HEK293 (cell line): Measurements from ENCODE around the gene FBRSL1.

Experiments used
- CTCF ChIA-PET: fragments of 350-600 bp; formaldehyde crosslinking; extraction: SDS; loops from one replicate; lab custom pipeline; 2021; ENCODE audit warnings: antibody characterized with exemption; lab: Yijun Ruan, JAX
- POLR2A ChIA-PET: fragments of 300-600 bp; formaldehyde crosslinking; extraction: SDS; loops from one replicate; lab custom pipeline; 2020; ENCODE audit warnings: antibody characterized with exemption, inconsistent platforms; lab: Yijun Ruan, JAX
- H3K27ac ChIP-seq: fragments of 200-500 bp; sonication (Bioruptor generic); 2 replicates; pipeline ENCODE4 v1.5.1; 2014; ENCODE audit warnings: low read depth, low read length, control low read depth, inconsistent platforms; ENCODE audit errors: extremely low read depth
- H3K36me3 ChIP-seq, 2 experiments: fragments of 200-500 bp in 1 of 2; sonication (Bioruptor generic) in 1 of 2; 1 replicate in 1 of 2; 2 replicates in 1 of 2; pipeline ENCODE4 v1.5.1; 2014 to 2017; ENCODE audit warnings: inconsistent platforms in 2 of 2, low read length in 2 of 2; ENCODE audit not compliant: control insufficient read depth in 2 of 2, insufficient read depth in 1 of 2
- H3K4me1 ChIP-seq: fragments of 200-500 bp; sonication (Bioruptor generic); 2 replicates; pipeline ENCODE4 v1.5.1; 2014; ENCODE audit warnings: mild to moderate bottlenecking, low read length, inconsistent platforms; ENCODE audit not compliant: control insufficient read depth, insufficient read depth
- H3K4me3 ChIP-seq: 2 replicates; pipeline ENCODE4 v1.5.1; 2011; ENCODE audit warnings: low read depth, mild to moderate bottlenecking, control low read depth, low read length, moderate library complexity
- H3K9me3 ChIP-seq: fragments of 200-500 bp; sonication (Bioruptor generic); 2 replicates; pipeline ENCODE4 v1.5.1; 2014; ENCODE audit warnings: low read depth, low read length, inconsistent platforms; ENCODE audit not compliant: control insufficient read depth, insufficient read depth
- BCL11B ChIP-seq: fragments of 450-650 bp; formaldehyde crosslinking; IDR thresholded peaks from 2 replicates; pipeline ENCODE4 v1.5.1; 2016; ENCODE audit warnings: low read depth, missing biosample characterization, missing genetic modification characterization
- GLIS2 ChIP-seq: fragments of 450-650 bp; formaldehyde crosslinking; IDR thresholded peaks from 2 replicates; pipeline ENCODE4 v1.5.1; 2016; ENCODE audit warnings: missing biosample characterization, missing genetic modification characterization
- IKZF3 ChIP-seq: fragments of 450-650 bp; IDR thresholded peaks from 2 replicates; pipeline ENCODE4 v1.5.0; 2018; ENCODE audit warnings: missing biosample characterization, mild to moderate bottlenecking, missing genetic modification characterization, moderate library complexity
- KLF1 ChIP-seq: fragments of 450-650 bp; formaldehyde crosslinking; IDR thresholded peaks from 2 replicates; pipeline ENCODE4 v1.5.1; 2016; ENCODE audit warnings: missing biosample characterization, missing genetic modification characterization
- KLF16 ChIP-seq: fragments of 450-650 bp; formaldehyde crosslinking; IDR thresholded peaks from 2 replicates; pipeline ENCODE4 v1.5.1; 2017; ENCODE audit warnings: missing biosample characterization, missing genetic modification characterization
- KLF7 ChIP-seq: fragments of 450-650 bp; formaldehyde crosslinking; IDR thresholded peaks from 2 replicates; pipeline ENCODE4 v1.5.1; 2016; ENCODE audit warnings: missing biosample characterization, missing genetic modification characterization, borderline replicate concordance
- KLF8 ChIP-seq: fragments of 450-650 bp; formaldehyde crosslinking; IDR thresholded peaks from 2 replicates; pipeline ENCODE4 v1.5.1; 2016; ENCODE audit warnings: missing biosample characterization, missing genetic modification characterization
- RBAK ChIP-seq: fragments of 450-650 bp; formaldehyde crosslinking; IDR thresholded peaks from 2 replicates; pipeline ENCODE4 v1.5.1; 2016; ENCODE audit warnings: missing biosample characterization, missing genetic modification characterization
- ZBTB8A ChIP-seq: fragments of 450-650 bp; formaldehyde crosslinking; IDR thresholded peaks from 2 replicates; pipeline ENCODE4 v1.5.1; 2016; ENCODE audit warnings: missing biosample characterization, missing genetic modification characterization
- ZEB2 ChIP-seq: fragments of 450-650 bp; formaldehyde crosslinking; IDR thresholded peaks from 2 replicates; pipeline ENCODE4 v1.5.1; 2016; ENCODE audit warnings: missing biosample characterization, missing genetic modification characterization
- ZNF223 ChIP-seq: fragments of 450-650 bp; formaldehyde crosslinking; IDR thresholded peaks from 2 replicates; pipeline ENCODE4 v1.5.1; 2016; ENCODE audit warnings: missing biosample characterization, missing genetic modification characterization
- ZNF423 ChIP-seq: fragments of 450-650 bp; formaldehyde crosslinking; IDR thresholded peaks from 2 replicates; pipeline ENCODE4 v1.5.1; 2016; ENCODE audit warnings: missing biosample characterization, missing genetic modification characterization
- ZNF514 ChIP-seq: fragments of 450-650 bp; formaldehyde crosslinking; IDR thresholded peaks from 2 replicates; pipeline ENCODE4 v1.5.1; 2016; ENCODE audit warnings: missing biosample characterization, missing genetic modification characterization
- ZNF560 ChIP-seq: fragments of 450-650 bp; formaldehyde crosslinking; IDR thresholded peaks from 2 replicates; pipeline ENCODE4 v1.5.1; 2017; ENCODE audit warnings: missing biosample characterization, missing genetic modification characterization, borderline replicate concordance
- ZNF585B ChIP-seq: fragments of 450-650 bp; formaldehyde crosslinking; IDR thresholded peaks from 2 replicates; pipeline ENCODE4 v1.5.1; 2016; ENCODE audit warnings: missing biosample characterization, missing genetic modification characterization
- ZNF600 ChIP-seq: fragments of 450-650 bp; formaldehyde crosslinking; IDR thresholded peaks from 2 replicates; pipeline ENCODE4 v1.5.1; 2016; ENCODE audit warnings: missing biosample characterization, missing genetic modification characterization
- TF ChIP-seq, protein P1 (sequence below): fragments of 450-650 bp; formaldehyde crosslinking; IDR thresholded peaks from 2 replicates; pipeline ENCODE4 v1.5.1; 2016; ENCODE audit warnings: missing biosample characterization, missing genetic modification characterization
- TF ChIP-seq, protein P2 (sequence below): fragments of 450-650 bp; formaldehyde crosslinking; IDR thresholded peaks from 2 replicates; pipeline ENCODE4 v1.5.1; 2017; ENCODE audit warnings: missing biosample characterization, missing genetic modification characterization

The FBRSL1 gene

DNA sequence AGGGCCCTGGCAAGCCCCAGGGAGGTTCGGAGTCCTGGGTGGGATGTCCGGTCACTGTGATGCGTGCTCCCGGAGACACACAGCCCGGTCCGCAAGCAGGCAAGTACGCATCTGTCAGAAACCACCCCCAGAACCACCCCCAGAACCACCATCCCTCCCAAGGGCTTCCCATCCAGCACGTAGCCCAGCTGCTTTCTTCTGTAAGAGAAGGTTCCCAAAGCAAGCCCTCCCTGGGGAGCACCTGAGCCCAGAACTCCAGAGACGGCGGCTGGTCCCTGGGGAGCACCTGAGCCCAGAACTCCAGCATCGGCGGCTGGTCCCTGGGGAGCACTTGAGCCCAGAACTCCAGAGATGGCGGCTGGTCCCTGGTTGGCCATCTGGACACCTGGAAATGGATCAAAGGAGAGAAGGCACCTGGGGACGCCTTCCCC lies 2.6 kb upstream of the FBRSL1 start:
- no peaks in the 10 kb centered on the region for H3K9me3 ChIP-seq
- peaks cover 3% of the 10 kb centered on the region; the same call in 1 of the 2 replicates for H3K4me1 ChIP-seq
- H3K27ac ChIP-seq = no peak overlapping the region
- ChIA-PET POLR2A (no interaction called here), CTCF (interaction anchor here (0.7 kb wide), 1 partner anchor 25 kb away, joined by 3 read pairs; no protein-coding TSS in a partner anchor)
- peaks cover 0 to 7% of the 10 kb centered on the region in 2 experiments; a peak in 1 of 3 replicates for H3K36me3 ChIP-seq
- H3K4me3 ChIP-seq = no peak overlapping the region
- TF ChIP-seq ZNF600 (tag by site-specific recombination) (0 out of 2 replicates have a peak, but pooled peaks have one; percentile 35), ZNF514 (tag by site-specific recombination) (no peak), ZNF560 (tag by site-specific recombination) (no peak), ZNF585B (tag by site-specific recombination) (no peak)

DNA sequence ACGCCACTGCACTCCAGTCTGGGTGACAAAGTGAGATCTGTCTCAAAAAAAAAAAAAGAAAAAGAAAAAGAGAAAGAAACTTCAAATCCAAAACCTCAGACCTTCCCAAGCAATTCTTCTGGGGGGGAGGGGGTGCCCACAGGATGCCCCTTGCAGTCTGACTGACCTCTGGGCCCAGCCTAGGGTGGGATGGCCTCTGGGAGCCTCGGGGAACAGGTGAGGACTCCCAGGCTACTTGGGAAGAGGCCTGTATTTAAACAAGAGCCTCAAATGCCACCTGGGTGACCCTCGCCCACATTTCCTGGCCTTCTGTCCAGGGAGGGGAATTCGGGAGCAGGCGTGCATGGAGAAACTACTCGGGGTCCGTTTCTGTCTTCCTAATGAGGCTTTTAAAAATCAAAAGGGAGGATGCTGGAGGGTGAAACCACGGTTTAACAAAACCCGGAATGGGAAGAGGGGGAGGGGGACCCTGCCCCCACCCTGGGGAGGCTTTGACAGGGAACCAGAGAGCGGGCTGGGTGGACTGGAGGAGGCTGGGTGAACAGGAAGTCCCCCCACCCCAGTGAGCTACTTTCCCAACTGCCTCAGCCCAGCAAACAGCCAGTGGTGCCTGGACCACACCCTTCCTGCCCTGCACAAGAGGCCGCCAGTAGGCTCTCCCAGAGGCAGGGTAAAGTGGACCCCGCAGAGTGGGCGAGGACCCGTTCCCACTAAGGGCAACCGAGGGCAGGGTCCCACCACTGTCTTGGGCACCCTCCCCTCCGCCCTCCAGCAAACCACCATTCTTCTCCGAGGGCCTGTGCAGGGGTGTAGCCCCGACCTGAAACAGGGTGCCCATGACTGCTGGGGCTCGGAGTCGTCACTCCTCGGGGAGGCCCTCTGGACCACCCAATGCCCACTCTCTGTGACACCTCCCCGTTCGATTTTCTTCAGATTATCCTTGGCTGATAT lies 1.5 kb upstream of the FBRSL1 start:
- no peak for TF ChIP-seq ZEB2
- TF ChIP-seq ZNF223 (tag by site-specific recombination) = 0 out of 2 replicates have a peak, but pooled peaks have one; percentile 11
- TF ChIP-seq ZNF423 = no peak
- TF ChIP-seq GLIS2 = 0 out of 2 replicates have a peak, but pooled peaks have one; percentile 24
- TF ChIP-seq, protein P1, sequence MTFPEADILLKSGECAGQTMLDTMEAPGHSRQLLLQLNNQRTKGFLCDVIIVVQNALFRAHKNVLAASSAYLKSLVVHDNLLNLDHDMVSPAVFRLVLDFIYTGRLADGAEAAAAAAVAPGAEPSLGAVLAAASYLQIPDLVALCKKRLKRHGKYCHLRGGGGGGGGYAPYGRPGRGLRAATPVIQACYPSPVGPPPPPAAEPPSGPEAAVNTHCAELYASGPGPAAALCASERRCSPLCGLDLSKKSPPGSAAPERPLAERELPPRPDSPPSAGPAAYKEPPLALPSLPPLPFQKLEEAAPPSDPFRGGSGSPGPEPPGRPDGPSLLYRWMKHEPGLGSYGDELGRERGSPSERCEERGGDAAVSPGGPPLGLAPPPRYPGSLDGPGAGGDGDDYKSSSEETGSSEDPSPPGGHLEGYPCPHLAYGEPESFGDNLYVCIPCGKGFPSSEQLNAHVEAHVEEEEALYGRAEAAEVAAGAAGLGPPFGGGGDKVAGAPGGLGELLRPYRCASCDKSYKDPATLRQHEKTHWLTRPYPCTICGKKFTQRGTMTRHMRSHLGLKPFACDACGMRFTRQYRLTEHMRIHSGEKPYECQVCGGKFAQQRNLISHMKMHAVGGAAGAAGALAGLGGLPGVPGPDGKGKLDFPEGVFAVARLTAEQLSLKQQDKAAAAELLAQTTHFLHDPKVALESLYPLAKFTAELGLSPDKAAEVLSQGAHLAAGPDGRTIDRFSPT (tag by site-specific recombination) = peak; percentile 50; the same call in 1 of the 2 replicates
- 0 out of 2 replicates have a peak, but pooled peaks have one; percentile 22 for TF ChIP-seq IKZF3 (tag by site-specific recombination)
- TF ChIP-seq ZBTB8A = peak; percentile 65
- TF ChIP-seq RBAK (tag by site-specific recombination) = no peak
- TF ChIP-seq BCL11B = no peak
- TF ChIP-seq, protein P2, sequence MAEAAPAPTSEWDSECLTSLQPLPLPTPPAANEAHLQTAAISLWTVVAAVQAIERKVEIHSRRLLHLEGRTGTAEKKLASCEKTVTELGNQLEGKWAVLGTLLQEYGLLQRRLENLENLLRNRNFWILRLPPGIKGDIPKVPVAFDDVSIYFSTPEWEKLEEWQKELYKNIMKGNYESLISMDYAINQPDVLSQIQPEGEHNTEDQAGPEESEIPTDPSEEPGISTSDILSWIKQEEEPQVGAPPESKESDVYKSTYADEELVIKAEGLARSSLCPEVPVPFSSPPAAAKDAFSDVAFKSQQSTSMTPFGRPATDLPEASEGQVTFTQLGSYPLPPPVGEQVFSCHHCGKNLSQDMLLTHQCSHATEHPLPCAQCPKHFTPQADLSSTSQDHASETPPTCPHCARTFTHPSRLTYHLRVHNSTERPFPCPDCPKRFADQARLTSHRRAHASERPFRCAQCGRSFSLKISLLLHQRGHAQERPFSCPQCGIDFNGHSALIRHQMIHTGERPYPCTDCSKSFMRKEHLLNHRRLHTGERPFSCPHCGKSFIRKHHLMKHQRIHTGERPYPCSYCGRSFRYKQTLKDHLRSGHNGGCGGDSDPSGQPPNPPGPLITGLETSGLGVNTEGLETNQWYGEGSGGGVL (tag by site-specific recombination) = peak; percentile 55
- peak; percentile 67 for TF ChIP-seq KLF1
- TF ChIP-seq KLF8 = 0 out of 2 replicates have a peak, but pooled peaks have one; percentile 23
- TF ChIP-seq KLF16 = no peak
- no peak overlapping the region for H3K4me3 ChIP-seq
- H3K4me1 ChIP-seq = peaks cover 3% of the 10 kb centered on the region; the same call in 1 of the 2 replicates
- ChIA-PET CTCF (no interaction called here), POLR2A (no interaction called here)
- H3K36me3 ChIP-seq = peaks cover 0 to 17% of the 10 kb centered on the region in 2 experiments; a peak in 1 of 3 replicates
- no peak overlapping the region for H3K27ac ChIP-seq
- H3K9me3 ChIP-seq = no peaks in the 10 kb centered on the region

DNA sequence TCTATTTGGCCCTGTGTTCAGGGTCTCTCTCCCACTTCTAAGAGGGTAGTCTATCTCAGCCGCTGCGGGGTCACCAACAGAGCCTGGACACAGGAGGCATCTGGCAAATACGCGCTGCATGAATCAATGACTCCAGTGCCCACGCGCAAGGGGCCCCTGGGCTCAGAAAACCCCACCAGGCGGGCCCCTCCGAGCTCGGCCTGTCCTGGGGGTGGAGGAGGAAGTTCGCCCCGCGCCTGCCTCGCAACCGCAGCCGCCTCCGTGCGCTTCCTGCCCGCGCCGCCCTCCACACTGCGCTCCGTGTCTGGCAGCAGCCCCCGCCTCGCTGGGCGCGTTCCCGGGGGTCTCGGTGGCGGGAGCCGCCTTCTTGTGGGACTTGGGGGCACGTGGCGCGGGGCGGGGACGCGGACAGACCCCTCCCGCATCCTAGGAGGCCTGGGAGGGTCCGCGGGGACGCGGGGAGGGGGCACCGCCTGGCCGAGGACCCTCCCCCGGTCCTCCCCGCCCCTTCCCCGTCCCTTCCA lies 811 bp upstream of the FBRSL1 start:
- Histone ChIP-seq H3K4me1 (peaks cover 3% of the 10 kb centered on the region; the same call in 1 of the 2 replicates), H3K4me3 (peak overlapping the region; percentile 39), H3K9me3 (no peaks in the 10 kb centered on the region), H3K36me3 (peaks cover 0 to 17% of the 10 kb centered on the region in 2 experiments; a peak in 1 of 3 replicates), H3K27ac (no peak overlapping the region)
- CTCF ChIA-PET = no interaction called here
- POLR2A ChIA-PET = no interaction called here
- no peak for TF ChIP-seq ZNF423
- no peak for TF ChIP-seq KLF7 (tag by site-specific recombination)
